ENCODE measurements around the gene PRUNE1.

PRUNE1 gene

GRCh38 chr1:150999926-151000325 is 8.3 kb upstream of the PRUNE1 start:
- no peaks in the 10 kb centered on the region for H3K9me3 ChIP-seq (ENCODE audit: insufficient read depth, low read depth, low read length)
- H3K4me1 ChIP-seq (ENCODE audit: insufficient read depth, low read length) = peaks cover 3% of the 10 kb centered on the region; the same call in 1 of the 2 replicates
- H3K27ac ChIP-seq (ENCODE audit: low read length) = no peak overlapping the region
- H3K27me3 ChIP-seq (ENCODE audit: insufficient read depth, low read length) = no peaks in the 10 kb centered on the region
- no peak overlapping the region for H3K9ac ChIP-seq (ENCODE audit: low read depth, low read length)
- H3K4me3 ChIP-seq (ENCODE audit: low read length) = no peak overlapping the region
- no peaks in the 10 kb centered on the region for H3K36me3 ChIP-seq (ENCODE audit: insufficient read depth, low read depth, low read length)

GRCh38 chr1:151000408-151000807 is 7.8 kb upstream of the PRUNE1 start:
- H3K27ac ChIP-seq (ENCODE audit: low read length) = no peak overlapping the region
- H3K4me1 ChIP-seq (ENCODE audit: insufficient read depth, low read length) = peaks cover 3% of the 10 kb centered on the region
- no peak overlapping the region for H3K4me3 ChIP-seq (ENCODE audit: low read length)
- H3K9ac ChIP-seq (ENCODE audit: low read depth, low read length) = no peak overlapping the region
- no peaks in the 10 kb centered on the region for H3K36me3 ChIP-seq (ENCODE audit: insufficient read depth, low read depth, low read length)
- no peaks in the 10 kb centered on the region for H3K9me3 ChIP-seq (ENCODE audit: insufficient read depth, low read depth, low read length)
- no peaks in the 10 kb centered on the region for H3K27me3 ChIP-seq (ENCODE audit: insufficient read depth, low read length)

- no peaks in the 10 kb centered on the region for H3K36me3 ChIP-seq (ENCODE audit: insufficient read depth, low read depth, low read length)
- no peak overlapping the region for H3K9ac ChIP-seq (ENCODE audit: low read depth, low read length)
Measured at GRCh38 chr1:151001602-151002001, 6.6 kb upstream of the PRUNE1 start.

DNA sequence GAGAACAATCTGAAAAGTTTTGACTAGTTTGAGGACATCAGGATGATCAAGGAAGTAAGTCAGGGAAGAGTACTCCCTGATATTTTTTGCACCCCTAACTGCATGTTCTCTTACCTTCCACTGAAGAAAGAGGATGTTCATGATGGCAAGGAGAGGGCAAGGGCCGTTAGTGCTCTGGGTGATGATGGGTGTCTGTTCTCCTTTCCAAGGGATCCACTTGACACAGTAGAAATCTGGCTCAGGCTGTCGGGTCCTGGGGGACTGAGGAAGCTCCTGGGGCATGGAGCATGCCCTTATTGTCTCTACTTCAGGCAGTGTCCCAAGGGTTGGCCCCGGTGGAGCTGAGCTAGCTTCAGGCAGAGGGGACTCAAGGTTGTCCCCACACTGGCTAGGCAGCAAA is 6.2 kb upstream of the PRUNE1 start:
- H3K27ac ChIP-seq (ENCODE audit: low read length) = no peak overlapping the region
- no peak overlapping the region for H3K9ac ChIP-seq (ENCODE audit: low read depth, low read length)
- H3K36me3 ChIP-seq (ENCODE audit: insufficient read depth, low read depth, low read length) = no peaks in the 10 kb centered on the region
- H3K27me3 ChIP-seq (ENCODE audit: insufficient read depth, low read length) = no peaks in the 10 kb centered on the region
- H3K4me3 ChIP-seq (ENCODE audit: low read length) = no peak overlapping the region
- H3K9me3 ChIP-seq (ENCODE audit: insufficient read depth, low read depth, low read length) = no peaks in the 10 kb centered on the region
- peaks cover 8% of the 10 kb centered on the region for H3K4me1 ChIP-seq (ENCODE audit: insufficient read depth, low read length)

More at GRCh38 chr1:151001602-151002001, 6.6 kb upstream of the PRUNE1 start:
- H3K4me3 ChIP-seq (ENCODE audit: low read length) = no peak overlapping the region
- no peak overlapping the region for H3K27ac ChIP-seq (ENCODE audit: low read length)
- H3K4me1 ChIP-seq (ENCODE audit: insufficient read depth, low read length) = peaks cover 8% of the 10 kb centered on the region
- H3K27me3 ChIP-seq (ENCODE audit: insufficient read depth, low read length) = no peaks in the 10 kb centered on the region
- no peaks in the 10 kb centered on the region for H3K9me3 ChIP-seq (ENCODE audit: insufficient read depth, low read depth, low read length)

- H3K4me1 ChIP-seq (ENCODE audit: insufficient read depth, low read length) = peaks cover 10% of the 10 kb centered on the region
- no peaks in the 10 kb centered on the region for H3K9me3 ChIP-seq (ENCODE audit: insufficient read depth, low read depth, low read length)
- no peak overlapping the region for H3K4me3 ChIP-seq (ENCODE audit: low read length)
- H3K27me3 ChIP-seq (ENCODE audit: insufficient read depth, low read length) = no peaks in the 10 kb centered on the region
- H3K9ac ChIP-seq (ENCODE audit: low read depth, low read length) = no peak overlapping the region
- H3K27ac ChIP-seq (ENCODE audit: low read length) = no peak overlapping the region
- no peaks in the 10 kb centered on the region for H3K36me3 ChIP-seq (ENCODE audit: insufficient read depth, low read depth, low read length)
Measured at GRCh38 chr1:151002611-151003010, 5.6 kb upstream of the PRUNE1 start.

DNA sequence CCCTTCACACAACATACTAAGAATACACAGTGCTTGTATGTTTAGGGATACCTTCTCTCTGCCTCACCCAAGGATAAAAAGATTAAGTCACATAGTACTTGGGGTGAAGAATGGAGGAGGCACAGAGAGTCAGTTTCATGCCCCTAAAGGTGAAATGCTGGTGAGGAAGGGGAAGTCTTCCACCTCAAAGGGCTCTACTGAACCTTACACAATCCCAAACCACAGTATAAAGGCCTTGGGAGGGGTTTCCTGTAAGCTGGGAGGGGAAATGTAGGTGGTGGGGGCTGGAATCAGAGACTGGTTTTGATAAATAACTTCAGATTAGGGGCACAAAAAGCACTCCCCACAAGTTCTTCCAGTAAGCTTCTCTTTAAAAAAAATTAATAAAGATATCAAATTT is 5.1 kb upstream of the PRUNE1 start:
- Histone ChIP-seq H3K27ac (ENCODE audit: low read length) (no peak overlapping the region), H3K4me3 (ENCODE audit: low read length) (no peak overlapping the region), H3K4me1 (ENCODE audit: insufficient read depth, low read length) (peaks cover 15% of the 10 kb centered on the region), H3K36me3 (ENCODE audit: insufficient read depth, low read depth, low read length) (no peaks in the 10 kb centered on the region), H3K9ac (ENCODE audit: low read depth, low read length) (no peak overlapping the region), H3K27me3 (ENCODE audit: insufficient read depth, low read length) (no peaks in the 10 kb centered on the region), H3K9me3 (ENCODE audit: insufficient read depth, low read depth, low read length) (no peaks in the 10 kb centered on the region)

GRCh38 chr1:151005729-151006319 is 2.4 kb upstream of the PRUNE1 start:
- Histone ChIP-seq H3K9ac (ENCODE audit: low read depth, low read length) (peak overlapping the region; percentile 65; the same call in 1 of the 2 replicates), H3K36me3 (ENCODE audit: insufficient read depth, low read depth, low read length) (no peaks in the 10 kb centered on the region), H3K27ac (ENCODE audit: low read length) (no peak overlapping the region), H3K27me3 (ENCODE audit: insufficient read depth, low read length) (no peaks in the 10 kb centered on the region), H3K4me1 (ENCODE audit: insufficient read depth, low read length) (peaks cover 20% of the 10 kb centered on the region), H3K9me3 (ENCODE audit: insufficient read depth, low read depth, low read length) (no peaks in the 10 kb centered on the region), H3K4me3 (ENCODE audit: low read length) (peak overlapping the region; percentile 61)

- H3K36me3 ChIP-seq (ENCODE audit: insufficient read depth, low read depth, low read length) = no peaks in the 10 kb centered on the region
- peak within 1 kb of the TSS; percentile 92 for H3K4me3 ChIP-seq (ENCODE audit: low read length)
- H3K9ac ChIP-seq (ENCODE audit: low read depth, low read length) = peak within 1 kb of the TSS; percentile 65; the same call in 1 of the 2 replicates
- no peaks in the 10 kb centered on the region for H3K9me3 ChIP-seq (ENCODE audit: insufficient read depth, low read depth, low read length)
- H3K27ac ChIP-seq (ENCODE audit: low read length) = peak within 1 kb of the TSS; percentile 9
- no peaks in the 10 kb centered on the region for H3K27me3 ChIP-seq (ENCODE audit: insufficient read depth, low read length)
- peaks cover 20% of the 10 kb centered on the region for H3K4me1 ChIP-seq (ENCODE audit: insufficient read depth, low read length)
Measured at GRCh38 chr1:151006327-151007052, 1.8 kb upstream of the PRUNE1 start, which contains the start of gene MINDY1. MINDY1 (minus strand) TSS chr1:151006902; CDS start chr1:151002617, 4,285 bp downstream.

GRCh38 chr1:151007853-151008243 is 401 bp upstream of the PRUNE1 start:
- Histone ChIP-seq H3K27me3 (ENCODE audit: insufficient read depth, low read length) (no peaks in the 10 kb centered on the region), H3K4me3 (ENCODE audit: low read length) (peak overlapping the region; percentile 92), H3K9me3 (ENCODE audit: insufficient read depth, low read depth, low read length) (no peaks in the 10 kb centered on the region), H3K27ac (ENCODE audit: low read length) (no peak overlapping the region), H3K36me3 (ENCODE audit: insufficient read depth, low read depth, low read length) (no peaks in the 10 kb centered on the region), H3K4me1 (ENCODE audit: insufficient read depth, low read length) (peaks cover 20% of the 10 kb centered on the region), H3K9ac (ENCODE audit: low read depth, low read length) (peak overlapping the region; percentile 35; the same call in 1 of the 2 replicates)

DNA sequence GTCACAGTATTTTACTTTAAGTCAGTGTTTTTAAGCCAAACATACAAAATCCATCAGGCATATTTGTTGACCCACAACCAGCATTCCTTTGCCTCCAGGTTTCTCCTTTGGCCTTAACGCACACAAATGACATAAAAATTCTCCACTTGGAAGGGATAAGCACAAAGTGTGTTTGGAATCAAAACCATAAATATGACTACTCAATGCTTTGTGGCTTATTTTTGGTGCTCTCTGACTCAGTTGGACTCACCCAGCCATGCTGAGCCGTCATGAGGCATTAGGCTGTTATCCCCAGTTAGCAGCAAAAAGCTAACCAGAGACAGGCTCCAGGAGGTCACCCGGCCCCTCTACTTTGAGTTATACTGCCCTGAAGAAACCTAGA is 948 bp downstream of the PRUNE1 start:
- Histone ChIP-seq H3K36me3 (ENCODE audit: insufficient read depth, low read depth, low read length) (0 out of 2 replicates have a peak, but pooled peaks cover 4% of the 10 kb centered on the region), H3K27me3 (ENCODE audit: insufficient read depth, low read length) (no peaks in the 10 kb centered on the region), H3K9ac (ENCODE audit: low read depth, low read length) (peak overlapping the region; percentile 88), H3K27ac (ENCODE audit: low read length) (no peak overlapping the region), H3K9me3 (ENCODE audit: insufficient read depth, low read depth, low read length) (no peaks in the 10 kb centered on the region), H3K4me1 (ENCODE audit: insufficient read depth, low read length) (peaks cover 20% of the 10 kb centered on the region), H3K4me3 (ENCODE audit: low read length) (peak overlapping the region; percentile 92)

DNA sequence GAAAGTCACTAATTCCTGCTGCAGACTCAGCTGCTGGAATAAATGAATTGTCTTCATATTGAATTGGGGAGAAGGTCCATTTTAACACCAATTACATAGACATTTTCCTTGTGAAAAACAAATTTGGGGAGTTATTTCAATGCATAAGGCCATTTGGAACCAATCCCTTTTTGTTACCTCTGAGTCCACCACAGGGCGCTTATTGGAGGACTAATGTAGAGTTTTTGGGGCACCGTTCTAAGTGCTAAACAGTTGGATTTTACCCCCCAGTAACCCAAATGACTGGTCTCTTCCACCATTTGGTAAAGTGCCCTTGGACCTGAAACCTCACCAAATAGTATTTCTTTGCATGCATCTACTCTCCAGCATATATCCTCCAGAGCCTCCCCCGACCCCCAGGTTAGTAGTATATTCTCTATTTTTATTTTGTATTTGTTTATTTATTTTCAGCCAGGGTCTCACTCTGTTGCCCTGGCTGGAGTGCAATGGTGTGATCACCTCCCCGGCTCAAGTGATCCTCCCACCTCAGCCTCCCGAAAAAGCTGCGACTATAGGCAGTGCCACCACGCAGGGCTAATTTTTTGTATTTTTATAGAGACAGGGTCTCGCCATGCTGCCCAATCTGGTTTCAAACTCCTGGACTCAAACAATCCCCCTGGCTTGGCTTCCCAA is 1.6 kb downstream of the PRUNE1 start:
- H3K9ac ChIP-seq (ENCODE audit: low read depth, low read length) = peak overlapping the region; percentile 88; the same call in 1 of the 2 replicates
- no peak overlapping the region for H3K27ac ChIP-seq (ENCODE audit: low read length)
- no peaks in the 10 kb centered on the region for H3K9me3 ChIP-seq (ENCODE audit: insufficient read depth, low read depth, low read length)
- H3K4me3 ChIP-seq (ENCODE audit: low read length) = peak overlapping the region; percentile 92; the same call in 1 of the 2 replicates
- no peaks in the 10 kb centered on the region for H3K27me3 ChIP-seq (ENCODE audit: insufficient read depth, low read length)
- H3K36me3 ChIP-seq (ENCODE audit: insufficient read depth, low read depth, low read length) = 0 out of 2 replicates have a peak, but pooled peaks cover 4% of the 10 kb centered on the region
- H3K4me1 ChIP-seq (ENCODE audit: insufficient read depth, low read length) = peaks cover 20% of the 10 kb centered on the region

Data from iPS-20b (cell line).